Trophoblast cell (in vitro differentiated cells and primary cell): ENCODE results near the gene TRMT1.
A peak's percentile ranks its signal among the peaks of the same experiment; 100 is the strongest.

Experiments used
- DNase-seq, 2 donors: peaks; one replicate each; pipeline ENCODE4 v3.0.0-alpha.2; 2016
- H2AFZ ChIP-seq: 2 replicates; pipeline ENCODE4 v1.6.1; 2013; ENCODE audit warnings: low read length, moderate library complexity, mild to moderate bottlenecking; ENCODE audit not compliant: insufficient read depth, poor library complexity
- H2AK5ac ChIP-seq: 2 replicates; pipeline ENCODE4 v1.6.1; 2013; ENCODE audit warnings: mild to moderate bottlenecking, low read length
- H2BK120ac ChIP-seq: 2 replicates; pipeline ENCODE4 v1.6.1; 2013; ENCODE audit warnings: low read length, mild to moderate bottlenecking, moderate library complexity; ENCODE audit not compliant: insufficient read depth, poor library complexity
- H2BK12ac ChIP-seq: 2 replicates; pipeline ENCODE4 v1.6.1; 2013; ENCODE audit warnings: mild to moderate bottlenecking, low read length, moderate library complexity
- H2BK5ac ChIP-seq: 2 replicates; pipeline ENCODE4 v1.6.1; 2013; ENCODE audit warnings: low read length, low read depth, moderate library complexity, mild to moderate bottlenecking; ENCODE audit not compliant: poor library complexity
- H3K14ac ChIP-seq: 2 replicates; pipeline ENCODE4 v1.6.1; 2013; ENCODE audit warnings: mild to moderate bottlenecking, low read length
- H3K18ac ChIP-seq: 2 replicates; pipeline ENCODE4 v1.6.1; 2013; ENCODE audit warnings: mild to moderate bottlenecking, low read length
- H3K23ac ChIP-seq: 2 replicates; pipeline ENCODE4 v1.6.1; 2013; ENCODE audit warnings: low read length
- H3K27ac ChIP-seq: 2 replicates; pipeline ENCODE4 v1.5.1; 2013; ENCODE audit warnings: low read depth, mild to moderate bottlenecking, inconsistent platforms, low read length, moderate library complexity
- H3K27me3 ChIP-seq: 2 replicates; pipeline ENCODE4 v1.6.1; 2013; ENCODE audit warnings: inconsistent platforms, mild to moderate bottlenecking, low read length, moderate library complexity; ENCODE audit not compliant: insufficient read depth
- H3K36me3 ChIP-seq, 2 experiments: 1 replicate in 1 of 2; 2 replicates in 1 of 2; pipeline ENCODE4 v1.6.1; 2013; ENCODE audit warnings: low read length in 2 of 2, mild to moderate bottlenecking in 2 of 2, moderate library complexity in 1 of 2; ENCODE audit not compliant: insufficient read depth in 2 of 2, control insufficient read depth in 1 of 2
- H3K4ac ChIP-seq: 2 replicates; pipeline ENCODE4 v1.6.1; 2013; ENCODE audit warnings: low read depth, mild to moderate bottlenecking, low read length, moderate library complexity
- H3K4me1 ChIP-seq, 2 experiments: 1 replicate in 1 of 2; 2 replicates in 1 of 2; pipeline ENCODE4 v1.6.1; 2013; ENCODE audit warnings: low read length in 2 of 2, mild to moderate bottlenecking in 2 of 2, moderate library complexity in 1 of 2; ENCODE audit not compliant: insufficient read depth in 2 of 2, control insufficient read depth in 1 of 2
- H3K4me2 ChIP-seq: 2 replicates; pipeline ENCODE4 v1.6.1; 2013; ENCODE audit warnings: inconsistent platforms, mild to moderate bottlenecking, low read length, moderate library complexity
- H3K4me3 ChIP-seq: 2 replicates; pipeline ENCODE4 v1.5.1; 2013; ENCODE audit warnings: mild to moderate bottlenecking, low read depth, low read length, inconsistent platforms
- H3K79me1 ChIP-seq: one replicate; pipeline ENCODE4 v1.6.1; 2013; ENCODE audit warnings: low read length
- H3K79me2 ChIP-seq: 2 replicates; pipeline ENCODE4 v1.6.1; 2013; ENCODE audit warnings: low read length, mild to moderate bottlenecking; ENCODE audit not compliant: control insufficient read depth, insufficient read depth, poor library complexity
- H3K9ac ChIP-seq: 2 replicates; pipeline ENCODE4 v1.6.1; 2013; ENCODE audit warnings: mild to moderate bottlenecking, low read length
- H3K9me3 ChIP-seq: 2 replicates; pipeline ENCODE4 v1.6.1; 2013; ENCODE audit warnings: low read depth, mild to moderate bottlenecking, control low read depth, inconsistent platforms, low read length; ENCODE audit not compliant: insufficient read depth
- H4K12ac ChIP-seq: 2 replicates; pipeline ENCODE4 v1.6.1; 2013; ENCODE audit warnings: low read depth, mild to moderate bottlenecking, low read length, moderate library complexity
- H4K8ac ChIP-seq: 2 replicates; pipeline ENCODE4 v1.6.1; 2013; ENCODE audit warnings: low read depth, mild to moderate bottlenecking, low read length, moderate library complexity
- H4K91ac ChIP-seq: one replicate; pipeline ENCODE4 v1.6.1; 2013; ENCODE audit warnings: low read depth, mild to moderate bottlenecking, low read length, moderate library complexity
- WGBS: extraction: QIAGEN DNeasy Blood & Tissue Kit; methylation state at CpG from one replicate; pipeline ENCODE4 v1.1.7; 2013; ENCODE audit warnings: missing lambda C conversion rate; ENCODE audit not compliant: insufficient read length, insufficient coverage; ENCODE audit errors: extremely low coverage; 5-methylcytosine and 5-hydroxymethylcytosine counted together

Gene TRMT1

DNA sequence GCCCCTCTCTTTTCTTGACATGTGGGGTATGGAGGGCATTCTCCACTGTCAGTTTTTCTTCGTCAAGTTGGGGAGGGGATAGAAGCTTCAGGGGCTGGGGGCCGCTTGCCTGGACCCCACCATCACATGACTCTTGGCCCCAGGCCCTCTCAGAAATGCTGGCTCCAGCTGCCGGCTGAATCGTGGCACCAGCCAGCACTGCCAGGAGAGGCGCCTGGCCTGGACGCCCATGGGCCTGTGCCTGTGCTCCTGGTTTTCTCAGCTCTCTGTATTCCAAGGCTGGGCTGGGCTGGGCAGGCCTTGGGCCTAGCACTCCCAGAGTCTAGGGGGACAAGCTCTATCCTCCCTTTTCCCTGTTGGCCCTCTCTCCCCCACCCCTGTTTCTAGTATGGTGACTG lies 52.4 kb downstream of the TRMT1 start:
- Histone ChIP-seq H3K4me2 (no peak overlapping the region), H3K4me3 (no peak overlapping the region), H3K14ac (no peak overlapping the region), H2BK12ac (no peak overlapping the region), H2BK5ac (no peak overlapping the region), H3K4me1 (peaks cover 0 to 3% of the 10 kb centered on the region in 2 experiments), H3K27ac (no peak overlapping the region), H4K91ac (no peak overlapping the region), H4K12ac (no peak overlapping the region), H3K36me3 (no peaks in the 10 kb centered on the region), H3K79me2 (no peaks in the 10 kb centered on the region), H2BK120ac (no peak overlapping the region), H2AFZ (no peak overlapping the region), H3K27me3 (peaks cover 49% of the 10 kb centered on the region), H4K8ac (no peak overlapping the region), H3K23ac (no peak overlapping the region), H3K18ac (no peak overlapping the region), H3K79me1 (no peaks in the 10 kb centered on the region), H3K4ac (no peak overlapping the region), H3K9ac (no peak overlapping the region), H3K9me3 (peaks cover 8% of the 10 kb centered on the region), H2AK5ac (no peak overlapping the region)
- DNase-seq: no peak
- WGBS: no CpG with 5 or more reads among the region's 6 CpGs

DNA sequence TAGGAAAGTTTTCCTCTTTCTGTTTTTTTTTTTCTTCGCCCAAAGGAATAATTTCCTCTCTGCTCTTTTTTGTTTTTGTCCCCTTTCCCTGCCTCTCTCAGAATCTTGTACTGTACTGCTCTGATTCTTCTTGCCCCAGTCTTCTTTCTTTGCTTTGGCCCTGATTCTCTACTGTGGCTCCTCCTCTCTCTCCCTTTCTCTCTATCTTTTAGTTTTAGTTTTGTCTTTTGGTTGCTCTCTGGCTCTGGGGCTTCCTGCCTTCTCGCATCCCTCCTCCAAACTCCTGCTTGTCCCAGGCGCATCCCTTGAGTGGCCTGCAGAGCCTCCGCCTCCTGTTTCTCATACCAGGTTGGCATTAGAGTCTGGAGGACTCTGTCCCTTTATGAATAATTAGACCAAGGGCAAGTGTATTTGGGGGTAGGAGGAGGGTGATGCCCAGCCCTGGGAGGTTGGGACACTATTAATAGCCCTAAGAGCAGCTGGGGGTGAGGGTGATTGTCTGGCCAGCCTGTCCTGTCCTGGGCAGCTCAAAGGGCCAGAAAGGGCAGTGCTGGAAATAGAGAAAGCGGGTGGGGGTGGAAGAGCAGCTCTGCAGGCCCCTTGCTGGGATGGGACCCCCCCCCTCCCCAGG lies 53.0 kb downstream of the TRMT1 start:
- Histone ChIP-seq H4K12ac (no peak overlapping the region), H3K14ac (no peak overlapping the region), H3K9me3 (peaks cover 5% of the 10 kb centered on the region), H3K27me3 (peaks cover 53% of the 10 kb centered on the region), H2BK5ac (no peak overlapping the region), H3K79me2 (no peaks in the 10 kb centered on the region), H3K4me3 (no peak overlapping the region), H2AFZ (no peak overlapping the region), H3K4ac (no peak overlapping the region), H3K18ac (no peak overlapping the region), H3K27ac (no peak overlapping the region), H2BK12ac (no peak overlapping the region), H2BK120ac (no peak overlapping the region), H3K23ac (no peak overlapping the region), H3K4me1 (peaks cover 0 to 3% of the 10 kb centered on the region in 2 experiments), H3K4me2 (no peak overlapping the region), H3K9ac (no peak overlapping the region), H3K79me1 (no peaks in the 10 kb centered on the region), H4K8ac (no peak overlapping the region), H3K36me3 (no peaks in the 10 kb centered on the region), H2AK5ac (no peak overlapping the region), H4K91ac (no peak overlapping the region)
- no CpG with 5 or more reads among the region's 5 CpGs for WGBS
- no peak for DNase-seq

DNA sequence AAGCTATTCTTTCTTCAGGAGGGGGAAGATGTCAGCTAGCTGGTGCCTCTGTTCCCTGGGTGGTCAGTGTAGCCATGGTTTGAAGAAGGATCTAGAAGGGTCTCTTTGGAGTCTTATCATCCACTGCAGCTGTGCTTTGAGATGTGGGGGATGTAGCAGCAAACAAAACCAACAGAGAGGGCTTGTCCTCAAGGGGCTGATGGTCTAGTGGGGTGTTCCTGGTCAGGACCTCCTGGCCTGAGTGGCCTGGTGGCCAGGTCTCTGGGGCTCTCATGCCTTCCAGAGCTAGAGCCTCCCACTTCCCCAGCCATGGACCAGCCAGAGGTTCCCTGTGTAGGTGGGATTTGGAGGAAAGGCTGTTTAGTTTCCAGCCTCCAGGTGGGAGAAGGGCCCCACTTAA lies 54.2 kb downstream of the TRMT1 start:
- H2AK5ac ChIP-seq: no peak overlapping the region
- peaks cover 4% of the 10 kb centered on the region for H3K9me3 ChIP-seq
- peaks cover 60% of the 10 kb centered on the region for H3K27me3 ChIP-seq
- no peaks in the 10 kb centered on the region for H3K36me3 ChIP-seq
- no peak overlapping the region for H4K91ac ChIP-seq
- H2AFZ ChIP-seq: no peak overlapping the region
- H4K8ac ChIP-seq: no peak overlapping the region
- H3K4me1 ChIP-seq: peaks cover 0 to 3% of the 10 kb centered on the region in 2 experiments
- H3K4me2 ChIP-seq: no peak overlapping the region
- no peaks in the 10 kb centered on the region for H3K79me1 ChIP-seq
- no peak overlapping the region for H2BK12ac ChIP-seq
- H3K4me3 ChIP-seq: no peak overlapping the region
- no peaks in the 10 kb centered on the region for H3K79me2 ChIP-seq
- H3K18ac ChIP-seq: no peak overlapping the region
- H2BK120ac ChIP-seq: no peak overlapping the region
- H3K14ac ChIP-seq: no peak overlapping the region
- H3K23ac ChIP-seq: no peak overlapping the region
- no peak overlapping the region for H4K12ac ChIP-seq
- no peak overlapping the region for H3K9ac ChIP-seq
- no peak for DNase-seq
- no peak overlapping the region for H2BK5ac ChIP-seq
- no peak overlapping the region for H3K4ac ChIP-seq
- no peak overlapping the region for H3K27ac ChIP-seq

DNA sequence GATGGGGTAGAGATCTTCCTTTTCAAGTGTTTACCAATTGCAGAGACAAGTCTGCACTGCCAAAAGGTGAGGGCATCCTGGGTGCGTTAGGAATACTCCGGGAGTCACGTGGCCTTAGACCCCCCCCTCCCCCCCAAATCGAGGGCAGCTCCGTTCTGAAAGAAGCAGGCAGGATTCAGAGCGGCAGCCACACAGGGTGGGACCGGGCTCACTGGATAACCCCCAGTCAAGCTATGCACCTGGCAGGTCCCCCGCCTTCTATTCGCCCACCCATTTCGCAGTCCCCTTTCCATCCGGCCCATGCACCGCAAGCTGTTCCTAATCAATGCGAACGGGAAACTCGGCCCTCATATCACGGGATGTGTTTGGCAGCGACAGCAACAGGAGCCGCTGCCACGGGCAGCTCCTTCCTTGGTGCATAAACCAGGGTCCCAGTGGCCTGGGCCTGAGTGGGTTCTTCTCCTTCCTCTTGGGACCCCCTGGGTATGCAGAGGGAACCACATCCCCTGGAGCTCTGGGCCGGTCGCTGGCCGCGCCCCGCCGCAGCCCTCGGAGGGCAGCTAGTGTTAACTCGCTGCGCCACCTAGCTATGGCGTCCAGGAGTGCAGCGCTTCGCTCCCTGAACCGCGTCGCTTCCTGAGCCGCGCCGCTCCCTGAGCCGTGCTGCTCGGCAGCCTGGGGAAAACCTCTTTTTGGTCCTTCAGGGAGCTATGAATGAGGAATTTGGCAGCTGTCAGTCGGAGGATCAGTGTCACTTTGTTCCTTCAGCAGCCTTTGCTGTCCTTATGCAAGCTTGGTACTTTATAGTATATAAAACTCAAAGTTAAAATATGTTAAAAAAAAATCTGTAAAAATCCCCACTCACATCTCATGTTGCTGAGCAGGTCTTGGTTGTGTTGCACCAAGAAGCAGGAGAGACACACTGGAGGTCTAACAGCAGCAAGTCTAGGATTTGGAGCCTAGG lies 55.3 kb downstream of the TRMT1 start:
- H3K27ac ChIP-seq: no peak overlapping the region
- no peak overlapping the region for H4K12ac ChIP-seq
- peaks cover 70% of the 10 kb centered on the region for H3K27me3 ChIP-seq
- H3K4me3 ChIP-seq: no peak overlapping the region
- no peak overlapping the region for H4K8ac ChIP-seq
- no peak overlapping the region for H4K91ac ChIP-seq
- DNase-seq: peak; percentile 74 to 87
- WGBS: no CpG with 5 or more reads among the region's 40 CpGs
- H3K4me2 ChIP-seq: peak overlapping the region; percentile 37
- H3K79me2 ChIP-seq: no peaks in the 10 kb centered on the region
- peaks cover 4% of the 10 kb centered on the region for H3K9me3 ChIP-seq
- no peak overlapping the region for H3K23ac ChIP-seq
- H3K9ac ChIP-seq: no peak overlapping the region
- no peak overlapping the region for H2BK5ac ChIP-seq
- H3K79me1 ChIP-seq: no peaks in the 10 kb centered on the region
- H2BK120ac ChIP-seq: no peak overlapping the region
- H3K4me1 ChIP-seq: peaks cover 0 to 3% of the 10 kb centered on the region in 2 experiments
- no peak overlapping the region for H2AK5ac ChIP-seq
- no peak overlapping the region for H3K4ac ChIP-seq
- no peak overlapping the region for H2BK12ac ChIP-seq
- H2AFZ ChIP-seq: no peak overlapping the region
- H3K36me3 ChIP-seq: no peaks in the 10 kb centered on the region
- no peak overlapping the region for H3K14ac ChIP-seq
- H3K18ac ChIP-seq: no peak overlapping the region
